HepG2 (cell line): ENCODE results near the gene TPPP2. TPM values are rescaled to one million over a fixed set of nuclear protein-coding genes. Genes with fewer than 3 reads are reported as not detected.

Experiments used
- AGO1 ChIP-seq: fragments of 200-400 bp; formaldehyde crosslinking; IDR thresholded peaks from 2 replicates; pipeline ENCODE4 v1.6.1; 2017; ENCODE audit warnings: mild to moderate bottlenecking, low read depth, low read length, moderate library complexity; ENCODE audit not compliant: poor library complexity, severe bottlenecking
- ARID4A ChIP-seq: sonication (generic); formaldehyde crosslinking; IDR thresholded peaks from 2 replicates; pipeline ENCODE4 v1.5.0; 2020; ENCODE audit warnings: mild to moderate bottlenecking, missing genetic modification reagents, borderline replicate concordance
- BRF2 ChIP-seq: sonication (generic); formaldehyde crosslinking; IDR thresholded peaks from 2 replicates; pipeline ENCODE4 v1.8.1; 2022; ENCODE audit warnings: mild to moderate bottlenecking, missing genetic modification reagents
- KLF9 ChIP-seq: IDR thresholded peaks from 2 replicates; pipeline ENCODE4 v1.6.1; 2016; ENCODE audit warnings: low read depth
- POLR2AphosphoS2 ChIP-seq: IDR thresholded peaks from 2 replicates; pipeline ENCODE4 v1.6.1; 2011; ENCODE audit warnings: low read depth, low read length, improper control_type of control experiment
- SATB2 ChIP-seq: sonication (generic); formaldehyde crosslinking; IDR thresholded peaks from 2 replicates; pipeline ENCODE4 v1.5.0; 2020; ENCODE audit warnings: missing genetic modification reagents
- SYNCRIP ChIP-seq: fragments of 200-400 bp; formaldehyde crosslinking; IDR thresholded peaks from 2 replicates; pipeline ENCODE4 v1.6.1; 2018; ENCODE audit warnings: mild to moderate bottlenecking, low read depth, low read length; ENCODE audit not compliant: insufficient read depth
- U2AF1 ChIP-seq: fragments of 200-400 bp; formaldehyde crosslinking; optimal IDR thresholded peaks from 2 replicates; pipeline ENCODE3; 2017; ENCODE audit warnings: mild to moderate bottlenecking, low read depth, low read length
- ZFY ChIP-seq: sonication (generic); formaldehyde crosslinking; IDR thresholded peaks from 2 replicates; pipeline ENCODE4 v1.4.0; 2020; ENCODE audit warnings: missing genetic modification reagents
- ZMYM4 ChIP-seq: sonication (generic); formaldehyde crosslinking; IDR thresholded peaks from 2 replicates; pipeline ENCODE4 v1.8.1; 2023; ENCODE audit warnings: mild to moderate bottlenecking, missing genetic modification reagents
- ZNF3 ChIP-seq: IDR thresholded peaks from 2 replicates; pipeline ENCODE4 v1.7.0; 2017; ENCODE audit warnings: inconsistent platforms
- ZNF317 ChIP-seq: sonication (generic); formaldehyde crosslinking; IDR thresholded peaks from 2 replicates; pipeline ENCODE4 v1.5.0; 2020; ENCODE audit warnings: mild to moderate bottlenecking, missing genetic modification reagents
- ZNF333 ChIP-seq: sonication (generic); formaldehyde crosslinking; IDR thresholded peaks from 2 replicates; pipeline ENCODE4 v1.4.0; 2020; ENCODE audit warnings: mild to moderate bottlenecking, missing genetic modification reagents, borderline replicate concordance
- ZNF362 ChIP-seq: sonication (generic); formaldehyde crosslinking; IDR thresholded peaks from 2 replicates; pipeline ENCODE4 v1.4.0; 2020; ENCODE audit warnings: missing genetic modification reagents, mild to moderate bottlenecking, borderline replicate concordance
- ZNF609 ChIP-seq: sonication (generic); formaldehyde crosslinking; IDR thresholded peaks from 2 replicates; pipeline ENCODE4 v1.4.0; 2020; ENCODE audit warnings: mild to moderate bottlenecking, missing genetic modification reagents, borderline replicate concordance
- ZSCAN21 ChIP-seq: sonication (generic); formaldehyde crosslinking; IDR thresholded peaks from 2 replicates; pipeline ENCODE4 v1.8.0; 2022; ENCODE audit warnings: mild to moderate bottlenecking, missing genetic modification reagents, moderate library complexity, borderline replicate concordance
- polyA plus RNA-seq, 8 experiments: library from polyadenylated mRNA; depleted of rRNA in 3 of 8; stranded (reverse) in 7 of 8; unstranded in 1 of 8; fragments of >200 nt; fragmentation: Illumina TruSeq in 4 of 8; extraction: Trizol in 4 of 8; gene quantifications; 2 replicates each; pipeline versions ENCODE4 v1.2.1 to v1.2.3, GENCODE V29; 2011 to 2016; ENCODE audit warnings: low read depth in 4 of 8, missing spikeins in 1 of 8, mixed read lengths in 1 of 8; ENCODE audit not compliant: insufficient read depth in 1 of 8
- total RNA-seq, 5 experiments: library from RNA; depleted of rRNA; stranded (reverse); fragments of >200 nt; fragmentation: Illumina TruSeq; extraction: Trizol; gene quantifications; 2 replicates each; pipeline ENCODE4 v1.2.3, GENCODE V29; 2016; ENCODE audit warnings: low read depth in 1 of 5

The TPPP2 gene
- total and polyA plus RNA-seq, 2 of the 13 experiments (the other 11 are each of a cell fraction or from before 2014, with no cell fraction given) = 0.58 to 4.2 TPM

- TF ChIP-seq ARID4A (CRISPR knock-in tag) (no peak; the same call in 1 of the 2 replicates), KLF9 (0 out of 2 replicates have a peak, but pooled peaks have one; percentile 8), ZFY (peak; percentile 69; the same call in 1 of the 2 replicates), BRF2 (CRISPR knock-in tag) (peak; percentile 7; the same call in 1 of the 2 replicates), SATB2 (CRISPR knock-in tag) (no peak), U2AF1 (peak; percentile 78), ZNF333 (CRISPR knock-in tag) (peak; percentile 51; the same call in 1 of the 2 replicates), ZNF3 (CRISPR knock-in tag) (no peak), ZSCAN21 (CRISPR knock-in tag) (no peak; the same call in 1 of the 2 replicates), AGO1 (peak; percentile 24), ZNF362 (CRISPR knock-in tag) (peak; percentile 35), SYNCRIP (no peak), ZMYM4 (CRISPR knock-in tag) (peak; percentile 4; the same call in 1 of the 2 replicates), ZNF317 (CRISPR knock-in tag) (peak; percentile 76; the same call in 1 of the 2 replicates), POLR2AphosphoS2 (no peak), ZNF609 (CRISPR knock-in tag) (peak; percentile 69)
These were observed 39.5 kb downstream of the TPPP2 start (continued) for GRCh38 chr14:21069388-21070082.
